ENCODE measurements around the gene CAMSAP1.
"Not testable (repeated sequence)": the region's sequence is repeated elsewhere in the genome, so short reads cannot be mapped to it uniquely, and the experiment has no call there.

CAMSAP1 gene, protein sequence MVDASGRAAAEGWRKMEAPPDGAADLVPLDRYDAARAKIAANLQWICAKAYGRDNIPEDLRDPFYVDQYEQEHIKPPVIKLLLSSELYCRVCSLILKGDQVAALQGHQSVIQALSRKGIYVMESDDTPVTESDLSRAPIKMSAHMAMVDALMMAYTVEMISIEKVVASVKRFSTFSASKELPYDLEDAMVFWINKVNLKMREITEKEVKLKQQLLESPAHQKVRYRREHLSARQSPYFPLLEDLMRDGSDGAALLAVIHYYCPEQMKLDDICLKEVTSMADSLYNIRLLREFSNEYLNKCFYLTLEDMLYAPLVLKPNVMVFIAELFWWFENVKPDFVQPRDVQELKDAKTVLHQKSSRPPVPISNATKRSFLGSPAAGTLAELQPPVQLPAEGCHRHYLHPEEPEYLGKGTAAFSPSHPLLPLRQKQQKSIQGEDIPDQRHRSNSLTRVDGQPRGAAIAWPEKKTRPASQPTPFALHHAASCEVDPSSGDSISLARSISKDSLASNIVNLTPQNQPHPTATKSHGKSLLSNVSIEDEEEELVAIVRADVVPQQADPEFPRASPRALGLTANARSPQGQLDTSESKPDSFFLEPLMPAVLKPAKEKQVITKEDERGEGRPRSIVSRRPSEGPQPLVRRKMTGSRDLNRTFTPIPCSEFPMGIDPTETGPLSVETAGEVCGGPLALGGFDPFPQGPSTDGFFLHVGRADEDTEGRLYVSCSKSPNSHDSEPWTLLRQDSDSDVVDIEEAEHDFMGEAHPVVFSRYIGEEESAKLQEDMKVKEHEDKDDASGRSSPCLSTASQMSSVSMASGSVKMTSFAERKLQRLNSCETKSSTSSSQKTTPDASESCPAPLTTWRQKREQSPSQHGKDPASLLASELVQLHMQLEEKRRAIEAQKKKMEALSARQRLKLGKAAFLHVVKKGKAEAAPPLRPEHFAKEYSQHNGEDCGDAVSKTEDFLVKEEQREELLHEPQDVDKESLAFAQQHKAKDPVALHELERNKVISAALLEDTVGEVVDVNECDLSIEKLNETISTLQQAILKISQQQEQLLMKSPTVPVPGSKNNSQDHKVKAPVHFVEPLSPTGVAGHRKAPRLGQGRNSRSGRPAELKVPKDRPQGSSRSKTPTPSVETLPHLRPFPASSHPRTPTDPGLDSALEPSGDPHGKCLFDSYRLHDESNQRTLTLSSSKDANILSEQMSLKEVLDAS (N-terminal part only)

DNA sequence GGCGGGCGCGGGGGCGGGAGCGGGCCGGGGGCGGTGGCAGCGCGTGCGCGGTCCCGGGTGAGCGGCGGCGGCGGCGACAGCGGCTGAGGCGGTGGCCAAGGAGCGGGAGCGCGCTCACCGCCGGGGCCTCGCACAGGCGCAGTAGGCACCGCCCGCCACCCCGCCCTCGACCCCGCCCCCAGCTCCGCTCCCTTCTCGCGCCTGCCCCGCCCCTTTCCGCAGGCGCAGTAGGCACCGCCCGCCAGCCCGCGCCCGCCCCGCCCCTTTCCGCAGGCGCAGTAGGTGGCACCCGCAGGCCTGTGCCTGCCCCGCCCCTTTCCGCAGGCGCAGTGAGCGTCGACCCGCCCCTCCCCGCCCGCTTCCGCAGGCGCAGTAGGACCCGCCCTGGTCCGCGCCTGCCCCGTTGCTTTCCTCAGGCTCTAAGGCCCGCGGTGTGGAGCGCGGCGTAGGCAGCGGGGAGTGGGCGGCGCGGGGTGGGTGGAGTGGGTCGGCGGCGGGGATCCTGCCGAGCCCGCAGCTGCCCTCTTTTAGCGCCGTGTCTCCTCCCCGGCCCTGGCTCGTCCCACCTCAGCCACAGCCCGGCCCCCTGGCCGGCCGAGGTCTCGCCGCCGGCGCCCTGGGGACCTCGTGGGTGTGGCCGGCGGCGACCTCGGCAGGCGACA lies at the start of gene CAMSAP1:
Gene CAMSAP1, minus strand, starts transcription at position 116 of the 662 bp plus-strand sequence. CDS start 387 bp downstream, outside the sequence.
- DNase-seq, result peak; percentile 93

DNA sequence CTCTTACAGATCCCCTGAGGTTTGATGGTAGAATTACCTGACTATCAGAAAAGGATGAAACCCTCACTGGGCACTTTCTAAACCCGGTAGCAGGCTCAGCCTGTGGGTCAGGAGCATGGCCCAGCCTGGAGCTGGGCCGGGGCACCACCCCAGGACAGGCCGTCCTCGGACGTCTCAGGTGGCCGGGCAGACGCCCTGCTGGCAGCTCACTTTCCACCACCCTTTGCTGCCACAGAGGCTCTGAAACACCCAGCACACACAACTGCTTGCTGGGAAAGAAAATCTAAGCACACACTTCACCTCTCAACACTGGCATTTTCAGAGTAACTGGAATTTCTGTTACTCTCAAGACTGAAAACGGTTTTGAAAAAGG lies 49.4 kb upstream of the CAMSAP1 start:
- no peak for DNase-seq

DNA sequence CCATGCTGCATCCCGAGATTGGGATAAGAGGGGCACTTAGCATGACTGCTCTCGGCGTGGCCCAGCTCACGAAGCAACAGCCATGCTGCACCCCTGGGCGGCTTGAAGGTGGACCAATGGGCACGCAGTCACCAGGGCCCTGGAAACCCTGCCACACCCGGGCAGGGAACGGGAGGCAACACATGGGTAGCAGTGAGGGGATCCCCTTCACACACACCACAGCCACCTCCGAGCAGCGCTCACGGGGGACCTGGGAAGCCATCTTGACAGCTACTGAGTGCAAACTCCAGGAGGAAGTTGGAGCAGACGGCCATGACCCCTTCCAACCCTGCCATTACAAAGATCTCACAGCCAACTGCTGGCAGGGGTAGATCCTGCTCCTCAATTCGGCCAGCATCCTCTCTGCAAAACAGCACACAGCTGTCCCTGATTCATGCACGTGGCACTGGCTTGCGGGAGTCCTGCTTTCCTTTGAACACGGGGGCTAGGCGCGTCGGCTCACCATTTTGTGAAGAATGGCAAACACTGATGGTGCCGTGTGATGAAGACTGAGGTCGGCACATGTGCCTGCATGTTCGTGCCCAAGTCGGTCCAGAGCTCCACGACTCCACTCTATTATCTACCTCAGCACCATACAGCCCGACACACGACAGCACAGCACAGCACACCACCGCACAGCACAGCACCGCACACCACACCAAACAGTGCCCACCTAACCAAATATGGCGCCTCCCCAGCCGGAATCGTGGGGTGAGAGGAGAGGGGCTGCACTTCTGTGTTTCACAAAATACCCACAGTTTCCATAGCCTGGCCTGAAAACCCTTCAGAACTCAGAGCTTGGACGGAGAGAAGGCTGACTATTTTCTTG lies 48.8 kb upstream of the CAMSAP1 start:
- no peak for DNase-seq

DNA sequence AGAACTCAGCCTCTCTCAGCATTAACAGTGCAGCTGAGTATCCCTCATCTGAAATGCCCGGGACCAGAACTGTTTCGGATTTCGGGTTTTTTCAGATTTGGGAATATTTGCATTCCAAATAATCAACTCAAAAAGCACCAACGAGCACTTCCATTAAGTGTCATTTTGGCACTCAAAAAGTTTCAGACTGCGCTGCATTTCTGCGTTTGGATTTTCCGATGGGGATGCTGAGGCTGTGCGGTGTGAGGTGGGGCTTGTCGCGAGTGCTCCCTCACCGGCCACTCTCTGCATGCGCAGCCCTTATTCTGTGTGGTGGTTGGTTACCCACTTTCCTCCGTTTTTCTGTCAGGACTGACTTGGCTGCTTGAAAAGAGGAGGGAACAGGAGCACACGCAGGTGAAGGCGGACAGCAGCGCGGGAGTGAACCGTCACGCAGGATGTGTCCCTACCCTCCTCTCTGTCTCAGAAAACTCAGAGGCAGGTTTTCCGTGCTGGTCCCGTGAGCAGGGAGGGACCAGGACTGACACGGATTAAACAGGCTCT lies 45.4 kb upstream of the CAMSAP1 start:
- DNase-seq, result no peak

DNA sequence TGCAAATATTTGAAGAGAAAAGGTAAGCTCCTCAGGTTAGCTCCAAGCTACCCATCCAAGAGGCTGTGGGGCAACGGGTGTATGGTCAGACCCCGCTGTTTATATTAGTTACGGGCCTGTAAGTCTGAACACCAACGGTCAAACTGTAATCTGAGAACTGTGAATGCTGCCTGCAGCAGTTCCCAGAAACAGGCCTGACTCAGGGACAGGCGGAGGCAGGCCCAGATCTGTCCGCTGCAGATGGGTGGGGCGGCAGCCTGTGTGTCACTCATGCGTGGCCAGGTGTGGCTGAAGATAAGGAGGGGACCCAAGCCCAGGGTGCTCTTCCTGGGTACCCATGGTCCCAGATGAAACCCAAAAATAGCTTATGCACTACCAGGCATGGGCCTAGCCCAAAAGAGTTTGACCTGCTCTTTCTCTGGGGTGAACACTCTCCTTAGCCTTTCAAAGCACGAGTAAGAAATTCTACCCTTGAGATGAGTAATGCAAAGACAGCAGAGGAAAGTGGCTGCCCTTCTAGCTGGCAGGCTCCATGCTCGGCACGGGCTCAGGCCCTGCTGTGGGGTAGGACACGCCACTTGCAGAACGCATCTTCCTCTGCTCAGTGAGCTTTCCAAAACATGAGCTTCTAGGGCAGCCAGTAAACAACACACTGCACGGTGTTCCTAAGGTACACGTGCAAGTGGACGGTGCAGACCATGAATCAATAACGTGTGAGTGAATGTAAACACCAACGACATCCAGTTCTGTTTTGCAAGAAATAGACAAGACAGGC lies 44.7 kb upstream of the CAMSAP1 start:
- DNase-seq, result no peak

DNA sequence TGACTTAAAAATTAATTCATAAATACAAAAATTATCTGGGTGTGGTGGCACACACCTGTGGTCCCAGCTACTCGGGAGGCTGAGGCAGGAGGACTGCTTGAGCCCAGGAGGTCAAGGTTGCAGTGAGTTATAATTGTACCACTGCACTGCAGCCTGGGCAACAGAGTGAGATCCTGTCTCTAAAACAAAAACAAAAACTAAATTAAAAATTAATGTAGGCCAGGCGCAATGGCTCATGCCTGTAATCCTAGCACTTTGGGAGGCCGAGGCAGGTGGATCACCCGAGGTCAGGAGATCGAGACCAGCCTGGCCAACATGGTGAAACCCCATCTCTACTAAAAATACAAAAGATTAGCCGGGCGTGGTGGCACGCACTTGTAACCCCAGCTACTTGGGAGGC lies 44.0 kb upstream of the CAMSAP1 start:
- DNase-seq, result not testable (repeated sequence)

DNA sequence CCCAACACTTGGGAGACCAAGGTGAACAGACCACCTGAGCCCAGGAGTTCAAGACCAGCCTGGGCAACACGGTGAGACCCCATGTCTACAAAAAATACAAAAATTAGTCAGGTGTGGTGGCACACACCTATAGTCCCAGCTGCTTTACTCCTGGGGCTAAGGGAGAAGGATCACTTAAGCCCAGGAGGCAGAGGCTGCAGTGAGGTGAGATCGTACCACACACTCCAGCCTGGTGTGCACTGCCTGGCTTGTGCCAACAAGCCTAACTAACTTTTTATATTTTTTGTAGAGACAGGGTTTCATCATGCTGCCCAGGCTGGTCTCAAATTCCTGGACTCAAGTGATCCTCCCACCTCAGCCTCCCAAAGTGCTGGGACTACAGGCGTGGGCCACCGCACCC lies 43.5 kb upstream of the CAMSAP1 start:
- not testable (repeated sequence) for DNase-seq

DNA sequence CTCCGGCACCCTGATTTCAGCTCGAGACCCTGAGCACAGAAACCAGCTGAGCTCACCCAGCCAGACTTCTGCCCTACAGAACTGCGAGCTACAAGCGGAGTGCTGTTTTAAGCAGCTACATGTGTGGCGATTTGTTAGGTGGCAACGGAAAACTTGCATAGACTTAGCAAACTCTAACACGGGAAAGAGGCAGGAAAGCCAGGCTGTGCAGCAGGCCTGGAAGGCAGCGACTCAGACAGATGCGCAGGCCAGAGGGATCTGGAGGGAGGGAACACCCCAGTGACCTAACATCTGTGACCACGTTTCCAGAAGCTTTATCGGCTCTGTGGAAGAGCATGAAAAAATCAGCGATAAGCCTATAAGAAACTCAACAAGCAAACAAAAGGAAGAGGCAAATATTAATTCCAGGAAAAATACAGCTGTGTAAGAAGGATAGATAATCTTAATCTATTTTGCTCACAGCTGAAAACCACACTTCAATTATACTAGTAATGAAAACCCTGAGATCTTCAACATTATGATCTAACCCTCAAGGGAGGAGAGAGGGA lies 42.9 kb upstream of the CAMSAP1 start:
- DNase-seq, result no peak

DNA sequence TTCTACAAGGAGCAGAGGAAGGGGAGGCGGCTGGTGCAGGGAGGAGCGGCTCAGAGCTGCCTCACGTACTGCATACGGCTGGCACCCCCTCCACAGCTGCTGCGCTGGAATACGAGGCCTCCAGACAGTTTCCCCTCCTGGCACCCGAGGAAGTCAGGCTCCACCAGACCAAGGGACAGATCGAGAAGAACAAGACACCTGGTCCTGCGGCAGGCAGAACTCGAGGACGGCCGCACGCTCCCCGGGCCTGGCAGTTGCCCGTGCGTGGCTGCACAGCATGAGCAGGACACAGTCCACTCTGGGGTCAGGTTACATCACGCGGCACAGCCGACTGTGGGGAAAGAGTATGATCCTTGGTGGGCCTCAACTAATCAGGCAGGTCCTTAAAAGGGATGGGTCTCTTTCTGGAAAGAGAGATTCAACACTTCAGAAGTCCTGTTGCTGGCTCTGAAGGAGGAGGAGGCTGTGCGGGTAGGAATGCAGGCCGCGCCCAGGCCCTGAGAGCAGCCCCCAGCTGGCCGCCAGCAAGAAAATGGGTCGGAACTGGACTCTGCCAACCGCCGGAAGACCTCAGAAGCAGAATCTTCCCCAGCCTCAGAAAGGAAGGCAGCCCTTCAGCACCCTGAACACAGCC lies 42.3 kb upstream of the CAMSAP1 start:
- DNase-seq, result no peak

DNA sequence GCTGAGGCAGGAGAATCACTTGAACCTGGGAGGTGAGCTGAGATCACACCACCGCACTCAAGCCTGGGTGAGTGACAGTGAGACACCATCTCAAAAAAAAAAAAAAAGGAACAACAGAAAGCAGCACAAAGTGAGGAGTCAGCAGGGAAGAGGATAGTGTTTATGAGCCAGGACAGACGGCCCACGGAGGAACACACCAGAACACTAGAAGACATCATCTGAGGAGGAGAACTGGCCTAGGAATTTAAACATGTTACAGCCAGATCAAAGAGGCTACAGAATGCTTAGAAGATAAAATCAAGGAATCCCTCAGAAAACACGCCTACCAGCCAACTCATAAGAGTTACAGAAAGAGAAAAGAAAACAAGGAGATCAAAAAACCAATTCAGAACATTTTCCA lies 41.6 kb upstream of the CAMSAP1 start:
- DNase-seq, result no peak

DNA sequence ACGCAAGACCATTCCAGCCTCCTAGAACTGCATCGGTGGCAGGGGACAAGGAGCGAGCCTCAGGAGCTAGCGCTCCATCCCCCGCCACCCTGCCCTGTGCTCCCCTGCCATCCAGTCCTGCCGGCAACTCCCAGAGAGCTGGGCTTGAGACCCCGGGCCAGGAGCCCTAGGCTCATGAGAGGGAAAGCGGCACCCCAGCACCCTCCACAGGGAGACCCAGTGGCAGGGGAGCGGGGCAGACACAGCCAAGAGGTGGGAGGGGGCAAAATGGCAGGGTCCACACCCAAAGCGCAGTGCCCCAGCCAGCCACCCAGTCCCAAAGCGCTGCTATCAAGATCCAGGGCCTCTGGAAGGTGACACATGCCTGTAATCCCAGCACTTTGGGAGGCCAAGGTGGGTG lies 41.1 kb upstream of the CAMSAP1 start:
- DNase-seq, result no peak

DNA sequence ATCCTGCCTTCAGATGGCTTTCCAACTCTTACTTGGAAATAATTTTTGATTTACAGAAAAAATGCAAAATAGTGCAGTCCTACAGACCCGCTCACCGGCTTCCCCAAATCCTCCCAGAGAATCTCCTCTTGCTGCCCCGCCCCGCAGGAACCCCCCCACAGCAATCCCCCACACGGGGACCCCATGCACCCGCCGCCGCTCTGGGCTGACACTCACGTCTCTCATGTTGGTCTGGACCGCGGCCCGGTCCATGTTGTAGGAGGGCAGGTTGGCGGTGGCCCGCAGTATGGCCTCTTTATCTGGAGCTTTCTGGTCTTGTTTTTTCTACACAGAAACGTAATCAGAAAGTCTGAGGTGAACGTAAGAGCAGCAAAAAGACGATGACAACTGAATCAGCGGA lies 40.2 kb upstream of the CAMSAP1 start:
- DNase-seq, result no peak

DNA sequence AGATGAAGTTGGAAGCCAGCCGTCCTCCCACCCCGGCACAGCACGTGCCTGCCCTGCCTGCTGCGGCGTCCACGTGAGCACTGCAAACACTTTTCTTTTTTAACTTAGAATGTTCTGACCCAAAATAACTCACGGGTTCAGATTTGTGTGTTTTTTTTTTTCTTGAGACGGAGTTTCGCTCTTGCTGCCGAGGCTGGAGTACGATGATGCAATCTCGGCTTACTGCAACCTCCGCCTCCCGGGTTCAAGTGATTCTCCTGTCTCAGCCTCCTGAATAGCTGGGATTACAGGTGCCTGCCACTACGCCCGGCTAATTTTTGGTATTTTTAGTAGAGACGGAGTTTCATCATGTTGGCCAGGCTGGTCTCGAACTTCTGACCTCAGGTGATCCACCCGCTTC lies 39.8 kb upstream of the CAMSAP1 start:
- not testable (repeated sequence) for DNase-seq

DNA sequence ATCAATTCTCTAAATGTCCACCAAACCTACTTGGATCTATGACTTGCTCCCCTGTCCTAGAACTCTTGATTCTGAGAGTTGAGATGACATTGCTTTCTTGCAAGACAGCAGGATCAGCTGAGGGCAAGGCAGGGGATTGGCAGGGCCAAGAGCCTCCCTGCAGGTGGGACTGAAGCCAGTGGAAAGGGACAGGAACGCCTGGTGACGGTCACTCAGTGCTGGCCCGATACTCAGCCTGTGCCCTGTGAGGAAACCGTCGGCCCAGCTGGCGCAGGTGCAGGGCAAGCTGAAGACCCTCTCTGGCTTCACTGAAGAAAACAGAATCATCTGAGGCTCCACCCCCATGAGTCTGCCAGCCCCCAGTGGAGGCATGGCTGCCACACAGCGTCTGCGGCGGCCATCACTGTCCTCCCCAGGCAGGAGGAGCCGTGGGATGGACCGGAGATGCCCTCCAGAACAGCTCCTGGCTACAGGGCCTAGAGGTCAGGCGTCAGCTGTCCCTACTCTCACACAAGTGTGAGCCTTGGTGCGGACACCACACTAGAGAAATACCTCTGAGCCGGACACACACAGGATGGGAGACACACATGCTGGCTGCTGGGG lies 39.1 kb upstream of the CAMSAP1 start:
- DNase-seq, result no peak

DNA sequence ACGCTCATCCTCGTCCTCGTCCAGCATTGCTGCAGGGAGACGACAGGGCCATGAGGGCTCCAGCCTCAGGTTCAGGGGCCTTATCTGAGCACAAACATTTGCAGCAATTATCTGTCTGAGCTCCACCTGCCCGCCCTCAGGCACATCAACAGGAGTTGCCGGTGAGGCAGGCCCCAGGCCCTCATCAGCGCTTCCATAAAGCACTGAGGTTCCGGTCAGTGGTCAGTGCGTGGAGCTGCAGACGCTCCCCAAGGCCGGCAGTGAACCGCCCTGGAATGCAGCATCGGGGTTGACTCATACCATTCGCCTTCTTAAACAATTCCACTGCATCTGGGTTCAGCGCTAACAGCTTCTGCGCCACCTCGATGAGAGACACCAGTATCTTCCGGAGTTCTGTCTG lies 38.6 kb upstream of the CAMSAP1 start:
- DNase-seq, result no peak

DNA sequence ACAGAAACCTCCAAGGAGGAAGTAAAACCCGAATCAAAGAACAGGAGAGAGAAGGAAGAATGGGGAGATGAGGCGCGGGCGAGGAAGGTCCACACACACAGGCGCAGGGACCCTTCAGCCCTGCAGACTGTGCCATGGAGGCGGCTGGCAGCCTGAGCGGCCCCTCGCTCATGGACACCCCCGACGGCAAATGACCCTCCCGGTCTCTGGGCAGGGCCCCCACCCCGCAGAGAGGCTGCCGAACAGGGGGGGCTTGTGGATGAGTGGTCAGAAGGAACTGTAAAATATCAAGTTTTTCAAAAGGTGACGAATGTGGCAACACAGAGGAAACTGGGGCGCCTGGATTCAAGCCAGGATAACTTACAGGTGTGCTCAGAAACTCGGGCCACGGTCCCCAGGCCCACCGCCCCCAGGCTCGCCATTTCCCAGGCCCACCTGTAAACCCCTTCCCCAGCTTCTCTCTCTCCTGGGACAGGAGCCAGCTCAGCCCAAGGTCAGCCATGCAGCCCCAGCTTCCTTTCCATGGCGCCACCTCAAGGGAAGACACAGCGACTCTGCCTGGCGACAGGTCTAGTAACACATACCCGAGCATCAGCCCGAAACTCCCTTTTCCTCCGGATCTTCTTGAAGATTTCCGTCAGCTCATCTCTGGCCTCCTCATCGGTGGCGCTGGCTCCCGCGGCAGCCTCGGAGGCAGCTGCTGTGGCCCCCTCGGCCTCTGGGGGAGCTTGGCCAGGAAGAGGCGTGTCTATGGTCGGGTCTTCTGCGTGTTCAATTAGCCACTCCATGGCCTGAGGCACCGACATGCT lies 37.3 kb upstream of the CAMSAP1 start:
- no peak for DNase-seq

DNA sequence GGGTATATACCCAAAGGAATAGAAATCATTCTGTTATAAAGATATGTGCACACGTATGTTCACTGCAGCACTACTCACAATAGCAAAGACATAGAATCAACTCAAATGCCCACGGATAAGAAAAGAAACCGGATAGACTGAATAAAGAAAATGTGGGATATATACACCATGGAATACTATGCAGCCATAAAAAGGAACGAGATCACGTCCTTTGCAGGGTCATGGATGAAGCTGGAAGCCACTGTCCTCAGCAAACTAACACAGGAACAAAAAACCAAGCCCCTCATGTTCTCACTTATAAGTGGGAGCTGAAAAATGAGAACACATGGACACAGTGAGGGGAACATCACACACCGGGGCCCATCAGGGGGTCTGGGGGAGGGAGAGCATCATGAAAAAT lies 36.3 kb upstream of the CAMSAP1 start:
- not testable (repeated sequence) for DNase-seq

DNA sequence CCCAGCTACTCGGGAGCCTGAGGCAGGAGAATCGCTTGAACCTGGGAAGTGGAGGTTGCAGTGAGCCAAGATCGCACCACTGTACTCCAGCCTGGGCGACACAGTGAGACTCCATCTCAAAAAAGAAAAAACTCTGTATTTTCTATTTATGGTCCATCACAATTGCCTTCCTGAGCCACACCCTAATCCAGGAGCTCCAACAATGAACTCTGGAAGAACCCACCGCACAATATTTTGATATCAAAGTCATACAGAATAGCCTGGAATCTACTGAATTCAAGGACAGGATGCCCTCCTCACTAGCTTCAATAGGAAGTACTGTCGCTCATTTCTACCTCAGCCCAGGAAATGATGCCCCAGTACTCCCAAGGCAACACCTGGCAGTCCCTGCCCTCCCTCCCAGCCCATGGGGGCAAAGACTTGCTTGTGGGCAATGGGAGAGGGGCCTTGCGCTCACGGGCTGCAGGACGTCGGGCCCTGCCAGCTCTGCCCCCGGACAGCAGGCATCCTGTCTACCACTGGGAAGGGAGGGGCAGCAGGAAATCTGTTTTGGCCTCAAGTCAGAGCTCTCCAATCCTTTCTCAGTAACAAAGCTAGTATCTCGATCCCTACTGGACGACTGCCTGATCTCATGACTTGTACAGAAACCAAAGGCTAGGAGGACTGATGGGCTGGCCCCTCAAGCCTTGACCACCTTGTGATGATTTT lies 34.1 kb upstream of the CAMSAP1 start:
- no peak for DNase-seq

Data from activated naive CD4-positive, alpha-beta T cell treated with Interleukin-2 at 50 U/mL for 16 hours (primary cell).